GM06990 (cell line): ENCODE results near the gene WDR93.

Experiments used
- DNase-seq: peaks from one replicate; pipeline ENCODE4 v3.0.0-alpha.2; 2011; ENCODE audit not compliant: insufficient read length; ENCODE audit errors: extremely low read depth
- H3K27me3 ChIP-seq: replicated peaks from 2 replicates; pipeline ENCODE4 v1.6.0; 2011; ENCODE audit warnings: low read length; ENCODE audit not compliant: control insufficient read depth, insufficient read depth
- H3K36me3 ChIP-seq: 2 replicates; pipeline ENCODE4 v1.5.1; 2011; ENCODE audit warnings: low read length; ENCODE audit not compliant: control insufficient read depth, insufficient read depth
- H3K4me3 ChIP-seq: replicated peaks from 2 replicates; pipeline ENCODE4 v1.5.1; 2011; ENCODE audit warnings: low read depth, mild to moderate bottlenecking, control low read depth, low read length
- CTCF ChIP-seq: IDR thresholded peaks from 2 replicates; pipeline ENCODE4 v1.5.1; 2011; ENCODE audit warnings: low read length, control low read depth, mild to moderate bottlenecking, inconsistent platforms; ENCODE audit not compliant: insufficient read depth, poor library complexity, severe bottlenecking

The WDR93 gene

GRCh38 chr15:89673165-89673512 lies 17.5 kb upstream of the WDR93 start:
- no peak for DNase-seq
- Histone ChIP-seq H3K27me3 (no peaks in the 10 kb centered on the region; the same call in 1 of the 2 replicates), H3K4me3 (no peak overlapping the region), H3K36me3 (no peaks in the 10 kb centered on the region)
- TF ChIP-seq CTCF, result peak; percentile 83

GRCh38 chr15:89674526-89674925 lies 16.1 kb upstream of the WDR93 start:
- no peak for TF ChIP-seq CTCF
- H3K36me3 ChIP-seq, result no peaks in the 10 kb centered on the region
- H3K27me3 ChIP-seq, result no peaks in the 10 kb centered on the region; the same call in 1 of the 2 replicates
- no peak for DNase-seq
- no peak overlapping the region for H3K4me3 ChIP-seq

GRCh38 chr15:89675606-89676005 lies 15.0 kb upstream of the WDR93 start:
- Histone ChIP-seq H3K27me3 (no peaks in the 10 kb centered on the region; the same call in 1 of the 2 replicates), H3K4me3 (no peak overlapping the region), H3K36me3 (no peaks in the 10 kb centered on the region)
- DNase-seq, result no peak
- no peak for TF ChIP-seq CTCF

- TF ChIP-seq CTCF, result no peak
Observed at GRCh38 chr15:89677381-89677780, 13.2 kb upstream of the WDR93 start.

GRCh38 chr15:89679212-89679611 lies 11.4 kb upstream of the WDR93 start, which contains the start of gene PLIN1:
TSS of gene PLIN1 (minus strand) at chr15:89679367. CDS start at chr15:89677489, 1,878 bp downstream.
- no peaks in the 10 kb centered on the region; the same call in 1 of the 2 replicates for H3K27me3 ChIP-seq
- no peak for TF ChIP-seq CTCF
- DNase-seq, result no peak
- H3K4me3 ChIP-seq, result no peak within 1 kb of the TSS
- H3K36me3 ChIP-seq, result no peaks in the 10 kb centered on the region

More at GRCh38 chr15:89677381-89677780, 13.2 kb upstream of the WDR93 start:
- H3K27me3 ChIP-seq, result no peaks in the 10 kb centered on the region; the same call in 1 of the 2 replicates
- DNase-seq, result no peak
- H3K36me3 ChIP-seq, result no peaks in the 10 kb centered on the region
- H3K4me3 ChIP-seq, result no peak overlapping the region
